Parathyroid adenoma (tissue), 2 donors: ENCODE results near the gene PITPNM2.

Experiments used
- H2AFZ ChIP-seq: fragments of 300-600 bp; sonication (generic); one replicate; pipeline ENCODE4 v1.7.0; 2017; ENCODE audit warnings: antibody characterized with exemption, mild to moderate bottlenecking
- H3K27ac ChIP-seq: fragments of 300-600 bp; sonication (generic); one replicate; pipeline ENCODE4 v1.7.0; 2017
- H3K27me3 ChIP-seq: fragments of 300-600 bp; sonication (generic); one replicate; pipeline ENCODE4 v1.7.0; 2017; ENCODE audit warnings: low read length; ENCODE audit not compliant: control insufficient read depth, insufficient read depth
- H3K36me3 ChIP-seq: fragments of 300-600 bp; sonication (generic); one replicate; pipeline ENCODE4 v1.7.0; 2017; ENCODE audit warnings: low read length; ENCODE audit not compliant: control insufficient read depth, insufficient read depth
- H3K4me1 ChIP-seq: fragments of 300-600 bp; sonication (generic); one replicate; pipeline ENCODE4 v1.7.0; 2017; ENCODE audit warnings: control low read depth
- H3K4me2 ChIP-seq: fragments of 300-600 bp; sonication (generic); one replicate; pipeline ENCODE4 v1.7.0; 2017; ENCODE audit warnings: low read length
- H3K4me3 ChIP-seq: fragments of 300-600 bp; sonication (generic); one replicate; pipeline ENCODE4 v1.7.0; 2017; ENCODE audit warnings: low read depth, low read length
- H3K79me2 ChIP-seq: fragments of 300-600 bp; sonication (generic); one replicate; pipeline ENCODE4 v1.7.0; 2017; ENCODE audit warnings: control low read depth
- H3K9ac ChIP-seq: fragments of 300-600 bp; sonication (generic); one replicate; pipeline ENCODE4 v1.7.0; 2017; ENCODE audit warnings: mild to moderate bottlenecking
- H3K9me3 ChIP-seq: fragments of 300-600 bp; sonication (generic); one replicate; pipeline ENCODE4 v1.7.0; 2017; ENCODE audit warnings: low read length; ENCODE audit not compliant: control insufficient read depth
- TF ChIP-seq, protein P1 (sequence below): fragments of 300-600 bp; sonication (generic); IDR thresholded peaks from one replicate; pipeline ENCODE4 v1.7.0; 2017; ENCODE audit warnings: antibody characterized with exemption, mild to moderate bottlenecking
- donor health status: primary hyperparathyroidism.

Gene PITPNM2

DNA sequence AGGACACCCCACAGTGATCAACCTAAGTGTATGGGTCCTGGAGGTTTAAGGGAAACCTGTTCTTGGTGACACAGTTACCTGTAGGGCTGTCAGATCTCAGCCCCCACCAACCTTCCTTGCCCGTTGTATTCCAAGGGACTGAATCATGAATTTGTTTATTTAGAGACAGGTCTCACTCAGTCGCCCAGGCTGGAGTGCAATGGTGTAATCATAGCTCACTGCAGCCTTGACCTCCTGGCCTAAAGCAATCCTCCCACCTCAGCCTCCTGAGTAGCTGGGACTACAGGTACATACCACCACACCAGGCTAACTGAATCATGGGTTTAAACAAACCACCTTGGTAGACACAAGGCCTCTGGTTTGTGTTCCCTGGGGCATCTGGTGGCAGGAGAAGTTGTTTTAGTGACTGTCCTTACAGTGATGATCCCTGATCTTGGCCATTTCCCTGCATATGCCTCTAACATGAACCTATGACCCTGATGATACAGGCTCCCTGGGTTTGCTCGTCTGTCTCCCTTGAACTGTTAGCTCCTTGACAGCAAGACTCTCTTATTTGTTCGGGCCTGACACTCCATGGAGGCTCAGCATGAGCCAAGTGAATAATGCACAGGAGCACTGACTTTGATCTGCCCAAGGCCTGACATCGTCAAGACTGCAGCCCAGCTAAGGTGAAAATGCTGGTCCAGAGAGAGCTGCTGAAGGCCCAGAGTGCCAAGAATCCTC, 47.9 kb downstream of the PITPNM2 start:
- H3K27ac ChIP-seq = no peak overlapping the region
- no peak overlapping the region for H3K4me3 ChIP-seq
- TF ChIP-seq, protein P1, sequence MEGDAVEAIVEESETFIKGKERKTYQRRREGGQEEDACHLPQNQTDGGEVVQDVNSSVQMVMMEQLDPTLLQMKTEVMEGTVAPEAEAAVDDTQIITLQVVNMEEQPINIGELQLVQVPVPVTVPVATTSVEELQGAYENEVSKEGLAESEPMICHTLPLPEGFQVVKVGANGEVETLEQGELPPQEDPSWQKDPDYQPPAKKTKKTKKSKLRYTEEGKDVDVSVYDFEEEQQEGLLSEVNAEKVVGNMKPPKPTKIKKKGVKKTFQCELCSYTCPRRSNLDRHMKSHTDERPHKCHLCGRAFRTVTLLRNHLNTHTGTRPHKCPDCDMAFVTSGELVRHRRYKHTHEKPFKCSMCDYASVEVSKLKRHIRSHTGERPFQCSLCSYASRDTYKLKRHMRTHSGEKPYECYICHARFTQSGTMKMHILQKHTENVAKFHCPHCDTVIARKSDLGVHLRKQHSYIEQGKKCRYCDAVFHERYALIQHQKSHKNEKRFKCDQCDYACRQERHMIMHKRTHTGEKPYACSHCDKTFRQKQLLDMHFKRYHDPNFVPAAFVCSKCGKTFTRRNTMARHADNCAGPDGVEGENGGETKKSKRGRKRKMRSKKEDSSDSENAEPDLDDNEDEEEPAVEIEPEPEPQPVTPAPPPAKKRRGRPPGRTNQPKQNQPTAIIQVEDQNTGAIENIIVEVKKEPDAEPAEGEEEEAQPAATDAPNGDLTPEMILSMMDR = no peak
- H3K79me2 ChIP-seq = peaks cover 29% of the 10 kb centered on the region
- H3K36me3 ChIP-seq = no peaks in the 10 kb centered on the region
- no peak overlapping the region for H3K4me2 ChIP-seq
- no peak overlapping the region for H2AFZ ChIP-seq
- H3K9ac ChIP-seq = no peak overlapping the region
- H3K27me3 ChIP-seq = no peaks in the 10 kb centered on the region
- no peaks in the 10 kb centered on the region for H3K9me3 ChIP-seq
- peaks cover 16% of the 10 kb centered on the region for H3K4me1 ChIP-seq

DNA sequence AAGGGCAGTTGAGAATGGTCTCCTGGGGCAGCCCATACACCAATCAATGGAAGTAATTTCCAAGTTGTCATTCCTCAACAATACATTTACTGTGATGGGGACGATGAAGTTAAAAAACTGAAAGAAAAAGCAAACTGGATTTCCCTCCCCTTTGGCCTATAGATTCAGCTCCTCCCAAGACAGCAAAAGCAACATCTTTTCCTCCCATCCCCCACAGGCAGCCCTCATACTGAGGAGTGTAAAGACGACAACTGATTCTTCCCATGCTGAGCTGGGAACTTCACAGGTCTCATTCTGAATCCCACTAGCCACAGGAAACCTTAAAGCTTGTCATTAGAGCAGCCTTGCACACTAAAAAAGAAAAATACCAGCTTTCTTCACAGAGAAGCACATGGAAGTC, 48.5 kb downstream of the PITPNM2 start:
- Histone ChIP-seq H3K27me3 (no peaks in the 10 kb centered on the region), H3K36me3 (no peaks in the 10 kb centered on the region), H3K79me2 (peaks cover 33% of the 10 kb centered on the region), H3K9me3 (no peaks in the 10 kb centered on the region), H2AFZ (no peak overlapping the region), H3K9ac (no peak overlapping the region), H3K4me2 (no peak overlapping the region), H3K4me3 (no peak overlapping the region), H3K27ac (no peak overlapping the region), H3K4me1 (peaks cover 16% of the 10 kb centered on the region)
- TF ChIP-seq, protein P1 = no peak

DNA sequence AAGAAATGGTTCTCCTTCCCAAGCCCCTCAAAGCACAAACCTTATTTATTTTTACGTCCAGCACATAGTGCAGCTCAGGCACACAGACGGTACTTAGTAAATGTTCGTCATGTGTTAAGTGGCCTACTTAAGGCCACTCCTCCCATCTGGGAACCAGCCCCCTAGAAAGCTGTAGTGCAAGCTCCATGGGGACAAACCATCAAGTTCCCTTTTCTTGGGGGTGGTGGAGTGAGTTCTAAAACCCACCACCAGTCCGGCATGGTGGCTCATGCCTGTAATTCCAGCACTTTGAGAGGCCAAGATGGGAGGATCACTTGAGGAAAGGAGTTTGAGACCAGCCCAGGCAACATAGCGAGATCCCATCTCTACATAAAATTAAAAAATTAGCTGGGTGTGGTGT, 49.4 kb downstream of the PITPNM2 start:
- Histone ChIP-seq H3K36me3 (no peaks in the 10 kb centered on the region), H3K4me3 (no peak overlapping the region), H3K27ac (no peak overlapping the region), H3K9me3 (no peaks in the 10 kb centered on the region), H3K9ac (no peak overlapping the region), H3K4me2 (no peak overlapping the region), H2AFZ (no peak overlapping the region), H3K27me3 (no peaks in the 10 kb centered on the region), H3K4me1 (peaks cover 9% of the 10 kb centered on the region), H3K79me2 (peaks cover 35% of the 10 kb centered on the region)
- TF ChIP-seq, protein P1 = no peak
